BLaER1 (cell line): ENCODE data around the gene MAP2K6.

Experiments
- H3K27ac ChIP-seq: shearing (Covaris generic); formaldehyde crosslinking; 2 replicates; pipeline ENCODE4 v1.8.1; 2022
- H3K27me3 ChIP-seq: shearing (Covaris generic); formaldehyde crosslinking; 2 replicates; pipeline ENCODE4 v1.8.1; 2022
- H3K36me3 ChIP-seq: shearing (Covaris generic); formaldehyde crosslinking; 2 replicates; pipeline ENCODE4 v1.8.1; 2022
- H3K4me1 ChIP-seq: shearing (Covaris generic); formaldehyde crosslinking; 2 replicates; pipeline ENCODE4 v1.8.1; 2022
- H3K4me2 ChIP-seq: shearing (Covaris generic); formaldehyde crosslinking; 2 replicates; pipeline ENCODE4 v1.8.1; 2022
- H3K4me3 ChIP-seq: shearing (Covaris generic); formaldehyde crosslinking; 2 replicates; pipeline ENCODE4 v1.8.1; 2022
- H3K9ac ChIP-seq: shearing (Covaris generic); formaldehyde crosslinking; 2 replicates; pipeline ENCODE4 v1.8.1; 2022
- H3K9me3 ChIP-seq: shearing (Covaris generic); formaldehyde crosslinking; 2 replicates; pipeline ENCODE4 v1.8.1; 2022
- H4K20me1 ChIP-seq: shearing (Covaris generic); formaldehyde crosslinking; 2 replicates; pipeline ENCODE4 v1.8.1; 2022
- Cebpa-rat ChIP-seq: shearing (Covaris generic); IDR thresholded peaks from 2 replicates; pipeline ENCODE4 v1.8.1; 2022

Gene MAP2K6

GRCh38 chr17:69518951-69519350, 104.5 kb downstream of the MAP2K6 start:
- H4K20me1 ChIP-seq: no peaks in the 10 kb centered on the region
- H3K9ac ChIP-seq: no peak overlapping the region
- H3K4me3 ChIP-seq: no peak overlapping the region
- H3K9me3 ChIP-seq: peaks cover 16% of the 10 kb centered on the region
- no peak overlapping the region for H3K27ac ChIP-seq
- no peak overlapping the region for H3K4me2 ChIP-seq
- H3K27me3 ChIP-seq: no peaks in the 10 kb centered on the region
- no peak for TF ChIP-seq Cebpa-rat
- peaks cover 23% of the 10 kb centered on the region for H3K4me1 ChIP-seq
- H3K36me3 ChIP-seq: peaks cover 36% of the 10 kb centered on the region

GRCh38 chr17:69523244-69523861, 108.9 kb downstream of the MAP2K6 start:
- Histone ChIP-seq H3K36me3 (peaks cover 65% of the 10 kb centered on the region), H3K4me1 (peaks cover 5% of the 10 kb centered on the region; the same call in 1 of the 2 replicates), H3K27ac (no peak overlapping the region), H3K9ac (no peak overlapping the region), H4K20me1 (no peaks in the 10 kb centered on the region), H3K27me3 (no peaks in the 10 kb centered on the region), H3K4me2 (no peak overlapping the region), H3K9me3 (0 out of 2 replicates have a peak, but pooled peaks cover 6% of the 10 kb centered on the region), H3K4me3 (no peak overlapping the region)
- no peak for TF ChIP-seq Cebpa-rat

- Histone ChIP-seq H3K27ac (no peak overlapping the region), H3K9me3 (0 out of 2 replicates have a peak, but pooled peaks cover 6% of the 10 kb centered on the region), H3K9ac (no peak overlapping the region), H3K27me3 (no peaks in the 10 kb centered on the region), H3K4me3 (no peak overlapping the region), H3K4me1 (peaks cover 5% of the 10 kb centered on the region; the same call in 1 of the 2 replicates), H4K20me1 (no peaks in the 10 kb centered on the region), H3K4me2 (no peak overlapping the region), H3K36me3 (peaks cover 57% of the 10 kb centered on the region)
- no peak for TF ChIP-seq Cebpa-rat
Measured at GRCh38 chr17:69524854-69525253, 110.4 kb downstream of the MAP2K6 start.

GRCh38 chr17:69525920-69526841, 111.7 kb downstream of the MAP2K6 start:
- H3K27me3 ChIP-seq: no peaks in the 10 kb centered on the region
- 0 out of 2 replicates have a peak, but pooled peaks cover 6% of the 10 kb centered on the region for H3K9me3 ChIP-seq
- H3K36me3 ChIP-seq: peaks cover 53% of the 10 kb centered on the region
- no peak overlapping the region for H3K9ac ChIP-seq
- TF ChIP-seq Cebpa-rat: no peak
- no peaks in the 10 kb centered on the region for H4K20me1 ChIP-seq
- no peak overlapping the region for H3K27ac ChIP-seq
- H3K4me1 ChIP-seq: peaks cover 5% of the 10 kb centered on the region; the same call in 1 of the 2 replicates
- no peak overlapping the region for H3K4me2 ChIP-seq
- H3K4me3 ChIP-seq: no peak overlapping the region

- no peak overlapping the region for H3K27ac ChIP-seq
- no peak for TF ChIP-seq Cebpa-rat
- H3K4me2 ChIP-seq: no peak overlapping the region
- H3K36me3 ChIP-seq: peaks cover 66% of the 10 kb centered on the region
- no peak overlapping the region for H3K4me3 ChIP-seq
- H3K9ac ChIP-seq: no peak overlapping the region
- H3K27me3 ChIP-seq: no peaks in the 10 kb centered on the region
- no peaks in the 10 kb centered on the region for H4K20me1 ChIP-seq
- H3K9me3 ChIP-seq: 0 out of 2 replicates have a peak, but pooled peaks cover 6% of the 10 kb centered on the region
- H3K4me1 ChIP-seq: peaks cover 5% of the 10 kb centered on the region; the same call in 1 of the 2 replicates
Measured at GRCh38 chr17:69528035-69528434, 113.5 kb downstream of the MAP2K6 start.

GRCh38 chr17:69533481-69534234, 119.2 kb downstream of the MAP2K6 start:
- H3K9ac ChIP-seq: no peak overlapping the region
- no peak for TF ChIP-seq Cebpa-rat
- H3K4me1 ChIP-seq: no peaks in the 10 kb centered on the region
- H3K27ac ChIP-seq: no peak overlapping the region
- H3K27me3 ChIP-seq: no peaks in the 10 kb centered on the region
- H3K9me3 ChIP-seq: no peaks in the 10 kb centered on the region
- no peaks in the 10 kb centered on the region for H4K20me1 ChIP-seq
- H3K4me2 ChIP-seq: no peak overlapping the region
- peaks cover 56% of the 10 kb centered on the region for H3K36me3 ChIP-seq
- no peak overlapping the region for H3K4me3 ChIP-seq

- no peaks in the 10 kb centered on the region for H4K20me1 ChIP-seq
- no peaks in the 10 kb centered on the region for H3K9me3 ChIP-seq
- no peaks in the 10 kb centered on the region for H3K27me3 ChIP-seq
- H3K36me3 ChIP-seq: peaks cover 56% of the 10 kb centered on the region
- H3K9ac ChIP-seq: no peak overlapping the region
- H3K4me2 ChIP-seq: no peak overlapping the region
- no peak overlapping the region for H3K27ac ChIP-seq
- TF ChIP-seq Cebpa-rat: no peak
- H3K4me1 ChIP-seq: no peaks in the 10 kb centered on the region
- no peak overlapping the region for H3K4me3 ChIP-seq
Measured at GRCh38 chr17:69534235-69534621, 119.7 kb downstream of the MAP2K6 start.

- H3K9me3 ChIP-seq: no peaks in the 10 kb centered on the region
- H4K20me1 ChIP-seq: no peaks in the 10 kb centered on the region
- H3K27ac ChIP-seq: no peak overlapping the region
- H3K36me3 ChIP-seq: peaks cover 51% of the 10 kb centered on the region
- no peaks in the 10 kb centered on the region for H3K4me1 ChIP-seq
- no peaks in the 10 kb centered on the region for H3K27me3 ChIP-seq
- H3K4me2 ChIP-seq: no peak overlapping the region
- TF ChIP-seq Cebpa-rat: no peak
- no peak overlapping the region for H3K9ac ChIP-seq
- H3K4me3 ChIP-seq: no peak overlapping the region
Measured at GRCh38 chr17:69535016-69535570, 120.6 kb downstream of the MAP2K6 start.

- no peak for TF ChIP-seq Cebpa-rat
- H3K27me3 ChIP-seq: no peaks in the 10 kb centered on the region
- peaks cover 38% of the 10 kb centered on the region for H3K36me3 ChIP-seq
- H3K4me1 ChIP-seq: no peaks in the 10 kb centered on the region
- no peak overlapping the region for H3K27ac ChIP-seq
- no peaks in the 10 kb centered on the region for H3K9me3 ChIP-seq
- H3K4me2 ChIP-seq: no peak overlapping the region
- no peaks in the 10 kb centered on the region for H4K20me1 ChIP-seq
- no peak overlapping the region for H3K9ac ChIP-seq
- H3K4me3 ChIP-seq: no peak overlapping the region
Measured at GRCh38 chr17:69538795-69539194, 124.3 kb downstream of the MAP2K6 start.
